CD14-positive monocyte (primary cell): ENCODE results near the gene KRTAP9-7. TPM values are rescaled to one million over a fixed set of nuclear protein-coding genes. Genes with fewer than 3 reads are reported as not detected.

Experiments used
- DNase-seq, 3 donors: peaks; one replicate each; pipeline ENCODE4 v3.0.0-alpha.2; 2011 to 2022
- H2AFZ ChIP-seq: 2 replicates; pipeline ENCODE4 v1.6.0; 2012; ENCODE audit warnings: mild to moderate bottlenecking, low read depth, low read length, inconsistent platforms; ENCODE audit not compliant: insufficient read depth, poor library complexity, severe bottlenecking
- H3K27ac ChIP-seq, 2 donors: 1 replicate in 1 of 2; 2 replicates in 1 of 2; pipeline ENCODE4 v1.5.1; 2012 to 2013; ENCODE audit warnings: low read length in 2 of 2, control low read depth in 1 of 2, inconsistent platforms in 1 of 2, low read depth in 1 of 2, mild to moderate bottlenecking in 1 of 2
- H3K27me3 ChIP-seq, 2 donors: one replicate each; pipeline versions ENCODE4 v1.6.0 to v1.6.1; 2011 to 2013; ENCODE audit warnings: low read length in 2 of 2; ENCODE audit not compliant: control insufficient read depth in 2 of 2, insufficient read depth in 2 of 2
- H3K36me3 ChIP-seq, 2 donors: replicated peaks in 1 of 2; 1 replicate in 1 of 2; 2 replicates in 1 of 2; pipeline versions ENCODE4 v1.5.1 to v1.6.1; 2012 to 2013; ENCODE audit warnings: low read length in 2 of 2, control low read depth in 1 of 2, inconsistent platforms in 1 of 2, mild to moderate bottlenecking in 1 of 2; ENCODE audit not compliant: insufficient read depth in 2 of 2, control insufficient read depth in 1 of 2
- H3K4me1 ChIP-seq, 2 donors: 1 replicate in 1 of 2; 2 replicates in 1 of 2; pipeline versions ENCODE4 v1.5.1 to v1.6.1; 2012 to 2013; ENCODE audit warnings: low read length in 2 of 2, control low read depth in 1 of 2, inconsistent platforms in 1 of 2, mild to moderate bottlenecking in 1 of 2, moderate library complexity in 1 of 2; ENCODE audit not compliant: insufficient read depth in 2 of 2, control insufficient read depth in 1 of 2
- H3K4me2 ChIP-seq: replicated peaks from 2 replicates; pipeline ENCODE3; 2012; ENCODE audit warnings: low read length, moderate library complexity, mild to moderate bottlenecking; ENCODE audit not compliant: poor library complexity, severe bottlenecking; ENCODE audit errors: extremely low read depth
- H3K4me3 ChIP-seq, 3 experiments: fragments of 200-600 bp in 1 of 3; sonication (generic) in 1 of 3; replicated peaks in 1 of 3; 1 replicate in 2 of 3; 2 replicates in 1 of 3; pipeline ENCODE4 v1.5.1; 2011 to 2013; ENCODE audit warnings: low read length in 3 of 3, mild to moderate bottlenecking in 3 of 3, control low read depth in 2 of 3, low read depth in 2 of 3, inconsistent platforms in 1 of 3, moderate library complexity in 1 of 3
- H3K79me2 ChIP-seq: 2 replicates; pipeline ENCODE4 v1.6.0; 2012; ENCODE audit warnings: mild to moderate bottlenecking, control low read depth, inconsistent platforms, low read length, moderate library complexity; ENCODE audit not compliant: insufficient read depth
- H3K9ac ChIP-seq: 2 replicates; pipeline ENCODE4 v1.6.0; 2017; ENCODE audit warnings: low read length, mild to moderate bottlenecking; ENCODE audit not compliant: insufficient read depth, poor library complexity, severe bottlenecking
- H3K9me3 ChIP-seq, 2 donors: replicated peaks in 1 of 2; 1 replicate in 1 of 2; 2 replicates in 1 of 2; pipeline versions ENCODE4 v1.5.1 to v1.6.1; 2012 to 2013; ENCODE audit warnings: low read length in 2 of 2, control low read depth in 1 of 2; ENCODE audit not compliant: control insufficient read depth in 1 of 2, insufficient read depth in 1 of 2
- H4K20me1 ChIP-seq: 2 replicates; pipeline ENCODE4 v1.6.0; 2012; ENCODE audit warnings: mild to moderate bottlenecking, low read length, control low read depth, moderate library complexity; ENCODE audit not compliant: insufficient read depth
- H3K27ac Mint-ChIP-seq, 7 donors: one replicate each; pipeline ENCODE4 v1.8.0; 2020; ENCODE audit warnings: mild to moderate bottlenecking in 7 of 7, mixed read lengths in 7 of 7, moderate library complexity in 6 of 7, inconsistent platforms in 2 of 7
- H3K27me3 Mint-ChIP-seq, 3 donors: one replicate each; pipeline ENCODE4 v1.8.0; 2021 to 2022; ENCODE audit warnings: low read depth in 3 of 3, mild to moderate bottlenecking in 3 of 3, mixed read lengths in 3 of 3, moderate library complexity in 3 of 3, inconsistent platforms in 1 of 3
- H3K36me3 Mint-ChIP-seq, 2 donors: one replicate each; pipeline ENCODE4 v1.8.0; 2020; ENCODE audit warnings: mixed read lengths in 2 of 2, inconsistent platforms in 1 of 2, mild to moderate bottlenecking in 1 of 2
- H3K4me1 Mint-ChIP-seq: one replicate; pipeline ENCODE4 v1.8.0; 2020; ENCODE audit warnings: mild to moderate bottlenecking, mixed read lengths
- H3K4me3 Mint-ChIP-seq, 2 donors: one replicate each; pipeline ENCODE4 v1.8.0; 2020; ENCODE audit warnings: mild to moderate bottlenecking in 2 of 2, mixed read lengths in 2 of 2, moderate library complexity in 1 of 2
- H3K9me3 Mint-ChIP-seq, 7 donors: one replicate each; pipeline ENCODE4 v1.8.0; 2020 to 2022; ENCODE audit warnings: mixed read lengths in 7 of 7, mild to moderate bottlenecking in 6 of 7, moderate library complexity in 6 of 7, inconsistent platforms in 2 of 7
- CTCF ChIP-seq: fragments of 200-600 bp; IDR thresholded peaks from one replicate; pipeline ENCODE4 v1.8.0; 2022; ENCODE audit warnings: antibody characterized with exemption, mild to moderate bottlenecking
- WGBS: methylation state at CpG from one replicate; pipeline ENCODE4 v1.1.5; 2013; ENCODE audit warnings: missing lambda C conversion rate; ENCODE audit not compliant: insufficient coverage; 5-methylcytosine and 5-hydroxymethylcytosine counted together
- intact Hi-C, 2 donors: fragments of 100-400 bp; cut with micrococcal nuclease; formaldehyde crosslinking; loops; one replicate each; pipeline versions ENCODE4 v1.15.0 to v1.15.1; 2023
- polyA plus RNA-seq, 3 donors: library from polyadenylated mRNA; depleted of rRNA in 1 of 3; unstranded in 2 of 3; stranded (reverse) in 1 of 3; fragments of 300-500 nt in 2 of 3; fragments of >200 nt in 1 of 3; fragmentation: Illumina TruSeq in 2 of 3; gene quantifications; 1 replicate in 2 of 3; 2 replicates in 1 of 3; pipeline ENCODE4 v1.2.3, GENCODE V29; 2012 to 2021

Gene KRTAP9-7
- polyA plus RNA-seq, 3 donors = not detected

- no peak overlapping the region for H3K27ac ChIP-seq
- Mint-ChIP-seq H3K36me3 (peaks cover 2 to 5% of the 10 kb centered on the region in 2 donors), H3K4me3 (peak overlapping the region; percentile 71 to 94), H3K27me3 (peaks cover 3 to 5% (median 4%) of the 10 kb centered on the region in 3 donors), H3K4me1 (peaks cover 32% of the 10 kb centered on the region), H3K27ac (peak overlapping the region in 4 of 7 donors; percentile 14 to 81 (median 48)), H3K9me3 (peaks cover 10 to 22% (median 17%) of the 10 kb centered on the region in 7 donors)
- H3K36me3 ChIP-seq = no peaks in the 10 kb centered on the region
- peaks cover 29 to 33% of the 10 kb centered on the region in 2 donors for H3K4me1 ChIP-seq
- H3K9me3 ChIP-seq = peaks cover 0 to 9% of the 10 kb centered on the region in 2 donors
- peak overlapping the region; percentile 93 for H2AFZ ChIP-seq
- 18% methylated on average over 9 of the region's 9 CpGs for WGBS
- no peaks in the 10 kb centered on the region for H3K27me3 ChIP-seq
- H3K79me2 ChIP-seq = no peaks in the 10 kb centered on the region
- no peaks in the 10 kb centered on the region for H4K20me1 ChIP-seq
- peak overlapping the region; percentile 4 to 69 (median 17) for H3K4me3 ChIP-seq
- intact Hi-C loops = no loop called here
- no peak for TF ChIP-seq CTCF
- peak; percentile 34 to 46 (median 36) for DNase-seq
- H3K9ac ChIP-seq = peak overlapping the region; percentile 53
- H3K4me2 ChIP-seq = peak overlapping the region; percentile 79
Observed at GRCh38 chr17:41307647-41308046, 32.1 kb downstream of the KRTAP9-7 start.

- no peak for TF ChIP-seq CTCF
- peak overlapping the region in 6 of 7 donors; percentile 46 to 81 (median 60) for H3K27ac Mint-ChIP-seq
- Histone ChIP-seq H3K36me3 (no peaks in the 10 kb centered on the region), H3K4me3 (peak overlapping the region; percentile 4 to 69 (median 17)), H3K9ac (peak overlapping the region; percentile 53), H2AFZ (peak overlapping the region; percentile 93), H3K79me2 (no peaks in the 10 kb centered on the region), H3K27ac (peak overlapping the region; percentile 6 to 60), H3K9me3 (peaks cover 0 to 10% of the 10 kb centered on the region in 2 donors), H3K4me1 (peaks cover 22 to 25% of the 10 kb centered on the region in 2 donors), H4K20me1 (no peaks in the 10 kb centered on the region), H3K27me3 (no peaks in the 10 kb centered on the region), H3K4me2 (peak overlapping the region; percentile 79)
- 1% methylated on average over 10 of the region's 10 CpGs for WGBS
- H3K27me3 Mint-ChIP-seq = peaks cover 3 to 6% (median 4%) of the 10 kb centered on the region in 3 donors
- peaks cover 26% of the 10 kb centered on the region for H3K4me1 Mint-ChIP-seq
- peaks cover 2 to 5% of the 10 kb centered on the region in 2 donors for H3K36me3 Mint-ChIP-seq
- H3K9me3 Mint-ChIP-seq = peaks cover 10 to 22% (median 17%) of the 10 kb centered on the region in 7 donors
- DNase-seq = peak; percentile 19 to 33 (median 30)
- peak overlapping the region; percentile 71 to 94 for H3K4me3 Mint-ChIP-seq
- intact Hi-C loops = no loop called here
Observed at GRCh38 chr17:41308251-41308917, 32.9 kb downstream of the KRTAP9-7 start.
